H1 (cell line): ENCODE results near the gene TECPR2. TPM values are rescaled to one million over a fixed set of nuclear protein-coding genes. Genes with fewer than 3 reads are reported as not detected.

Experiments
- CTCF ChIA-PET: fragments of 300-600 bp; sonication (Branson Sonifier 250); formaldehyde crosslinking; loops from one replicate; lab custom pipeline; 2021; ENCODE audit not compliant: partially characterized antibody; lab: Charles Lee
- POLR2A ChIA-PET: fragments of 300-600 bp; sonication (Branson Sonifier 250); formaldehyde crosslinking; loops from one replicate; lab custom pipeline; 2021; ENCODE audit warnings: inconsistent platforms; ENCODE audit not compliant: partially characterized antibody; lab: Charles Lee
- DNase-seq, 2 experiments: peaks; one replicate each; pipeline versions ENCODE4 v3.0.0 to v3.0.0-alpha.2; 2010 to 2022; ENCODE audit warnings: low spot score in 2 of 2, low read depth in 1 of 2, mixed read lengths in 1 of 2
- FAIRE-seq: peaks from 2 replicates; lab custom pipeline; 2011; peaks lifted over from hg19 to GRCh38; lab: Jason Lieb, UNC
- H2AFZ ChIP-seq: 2 replicates; pipeline ENCODE4 v1.8.1; 2012; ENCODE audit warnings: low read length, inconsistent platforms
- H2AK5ac ChIP-seq: 2 replicates; pipeline ENCODE4 v1.6.1; 2013; ENCODE audit warnings: low read depth, low read length
- H2BK120ac ChIP-seq: replicated peaks from 2 replicates; pipeline ENCODE3; 2013; ENCODE audit warnings: low read depth, low read length, inconsistent platforms
- H2BK12ac ChIP-seq: 2 replicates; pipeline ENCODE4 v1.6.1; 2013; ENCODE audit warnings: low read depth, low read length
- H2BK15ac ChIP-seq: 2 replicates; pipeline ENCODE4 v1.6.1; 2013; ENCODE audit warnings: low read length
- H2BK20ac ChIP-seq: 2 replicates; pipeline ENCODE4 v1.6.1; 2013; ENCODE audit warnings: low read length
- H2BK5ac ChIP-seq: 2 replicates; pipeline ENCODE4 v1.6.1; 2013; ENCODE audit warnings: low read depth, low read length
- H3K14ac ChIP-seq: 2 replicates; pipeline ENCODE4 v1.6.1; 2013; ENCODE audit warnings: inconsistent platforms; ENCODE audit not compliant: insufficient read length
- H3K18ac ChIP-seq: 2 replicates; pipeline ENCODE4 v1.6.1; 2013; ENCODE audit warnings: low read length; ENCODE audit errors: extremely low read depth
- H3K23ac ChIP-seq: 2 replicates; pipeline ENCODE4 v1.6.1; 2013; ENCODE audit warnings: inconsistent platforms; ENCODE audit not compliant: insufficient read length
- H3K23me2 ChIP-seq: 2 replicates; pipeline ENCODE4 v1.6.1; 2013; ENCODE audit warnings: low read depth, low read length
- H3K27ac ChIP-seq: 2 replicates; pipeline ENCODE4 v1.6.1; 2011; ENCODE audit warnings: low read depth, low read length, inconsistent platforms
- H3K27me3 ChIP-seq, 4 experiments: replicated peaks in 1 of 4; 1 replicate in 1 of 4; 2 replicates in 3 of 4; pipeline versions ENCODE4 v1.6.1 to v1.8.1; 2011 to 2013; ENCODE audit warnings: low read length in 3 of 4, mild to moderate bottlenecking in 3 of 4, inconsistent platforms in 2 of 4, mixed read lengths in 2 of 4, moderate library complexity in 1 of 4; ENCODE audit not compliant: control insufficient read depth in 3 of 4, insufficient read depth in 3 of 4; ENCODE audit errors: extremely low read depth in 1 of 4
- H3K36me3 ChIP-seq, 4 experiments: 2 replicates each; pipeline versions ENCODE4 v1.6.1 to v1.8.1; 2011 to 2013; ENCODE audit warnings: mild to moderate bottlenecking in 4 of 4, low read length in 3 of 4, moderate library complexity in 2 of 4, control low read depth in 1 of 4, inconsistent platforms in 1 of 4; ENCODE audit not compliant: insufficient read depth in 4 of 4, control insufficient read depth in 2 of 4
- H3K4ac ChIP-seq: replicated peaks from 2 replicates; pipeline ENCODE3; 2013; ENCODE audit warnings: low read length, low read depth, mixed read lengths, inconsistent platforms; ENCODE audit not compliant: insufficient read length
- H3K4me1 ChIP-seq, 4 experiments: replicated peaks in 1 of 4; 1 replicate in 1 of 4; 2 replicates in 3 of 4; pipeline versions ENCODE4 v1.6.1 to v1.8.1; 2011 to 2013; ENCODE audit warnings: low read length in 3 of 4, inconsistent platforms in 2 of 4, mixed read lengths in 1 of 4; ENCODE audit not compliant: insufficient read depth in 4 of 4, control insufficient read depth in 3 of 4
- H3K4me2 ChIP-seq, 2 experiments: 2 replicates each; pipeline versions ENCODE4 v1.6.1 to v1.8.1; 2011 to 2013; ENCODE audit warnings: low read depth in 2 of 2, low read length in 2 of 2, control low read depth in 1 of 2, inconsistent platforms in 1 of 2, mild to moderate bottlenecking in 1 of 2; ENCODE audit not compliant: insufficient read depth in 1 of 2
- H3K4me3 ChIP-seq, 4 experiments: fragments of 200-600, 300-600 bp in 1 of 4; sonication (generic), shearing (Covaris generic), sonication (Bioruptor Twin) in 1 of 4; 2 replicates each; pipeline versions ENCODE4 v1.5.1 to v1.8.1; 2011 to 2016; ENCODE audit warnings: low read length in 4 of 4, low read depth in 3 of 4, control low read depth in 2 of 4, inconsistent platforms in 2 of 4, mild to moderate bottlenecking in 2 of 4, mixed read lengths in 1 of 4, moderate library complexity in 1 of 4; ENCODE audit not compliant: insufficient read depth in 2 of 4; ENCODE audit errors: extremely low read depth in 1 of 4
- H3K56ac ChIP-seq: replicated peaks from 2 replicates; pipeline ENCODE3; 2013; ENCODE audit warnings: low read depth, mild to moderate bottlenecking, mixed read lengths, low read length, inconsistent platforms; ENCODE audit not compliant: insufficient read length
- H3K79me1 ChIP-seq: 2 replicates; pipeline ENCODE4 v1.6.1; 2013; ENCODE audit warnings: low read depth, low read length, control low read depth
- H3K79me2 ChIP-seq, 2 experiments: 2 replicates each; pipeline versions ENCODE4 v1.6.1 to v1.8.1; 2012 to 2013; ENCODE audit warnings: low read length in 2 of 2, mild to moderate bottlenecking in 2 of 2, inconsistent platforms in 1 of 2; ENCODE audit not compliant: insufficient read depth in 2 of 2, control insufficient read depth in 1 of 2
- H3K9ac ChIP-seq, 4 experiments: replicated peaks in 1 of 4; 1 replicate in 1 of 4; 2 replicates in 3 of 4; pipeline versions ENCODE4 v1.6.1 to v1.8.1; 2011 to 2013; ENCODE audit warnings: low read depth in 3 of 4, low read length in 3 of 4, control low read depth in 2 of 4, mild to moderate bottlenecking in 2 of 4, moderate library complexity in 2 of 4, inconsistent platforms in 1 of 4; ENCODE audit errors: extremely low read depth in 1 of 4
- H3K9me3 ChIP-seq, 2 experiments: 2 replicates each; pipeline versions ENCODE4 v1.6.1 to v1.8.1; 2012 to 2013; ENCODE audit warnings: mild to moderate bottlenecking in 2 of 2, moderate library complexity in 2 of 2, control low read depth in 1 of 2, inconsistent platforms in 1 of 2, low read depth in 1 of 2, low read length in 1 of 2, mixed read lengths in 1 of 2; ENCODE audit not compliant: insufficient read depth in 2 of 2
- H4K20me1 ChIP-seq, 2 experiments: replicated peaks in 1 of 2; 2 replicates each; pipeline versions ENCODE3 to v1.8.1; 2011 to 2013; ENCODE audit warnings: inconsistent platforms in 2 of 2, low read length in 2 of 2, mild to moderate bottlenecking in 1 of 2; ENCODE audit not compliant: insufficient read depth in 2 of 2, control insufficient read depth in 1 of 2
- H4K5ac ChIP-seq: 2 replicates; pipeline ENCODE4 v1.6.1; 2013; ENCODE audit warnings: low read length, low read depth, mixed read lengths, inconsistent platforms; ENCODE audit not compliant: insufficient read length
- H4K8ac ChIP-seq: 2 replicates; pipeline ENCODE4 v1.8.0; 2013; ENCODE audit warnings: mild to moderate bottlenecking, moderate library complexity, low read length, inconsistent platforms; ENCODE audit not compliant: insufficient read depth; ENCODE audit errors: extremely low read depth
- H4K91ac ChIP-seq: replicated peaks from 2 replicates; pipeline ENCODE3; 2013; ENCODE audit warnings: low read length, mixed read lengths, inconsistent platforms; ENCODE audit not compliant: insufficient read length
- ATF3 ChIP-seq: IDR thresholded peaks from 2 replicates; pipeline ENCODE4 v1.6.1; 2011; ENCODE audit warnings: low read depth, mild to moderate bottlenecking, low read length; ENCODE audit not compliant: insufficient read depth
- CEBPB ChIP-seq: IDR thresholded peaks from 2 replicates; pipeline ENCODE4 v1.6.1; 2012; ENCODE audit warnings: low read depth, low read length
- GABPA ChIP-seq: IDR thresholded peaks from 2 replicates; pipeline ENCODE4 v1.6.1; 2011; ENCODE audit warnings: mild to moderate bottlenecking, low read length, moderate library complexity, borderline replicate concordance; ENCODE audit not compliant: insufficient read depth
- NANOG ChIP-seq: IDR thresholded peaks from 2 replicates; pipeline ENCODE4 v1.6.1; 2011; ENCODE audit warnings: low read length, low read depth, mild to moderate bottlenecking, inconsistent platforms; ENCODE audit not compliant: insufficient read depth, poor library complexity, severe bottlenecking
- RAD21 ChIP-seq, 2 experiments: IDR thresholded peaks in 1 of 2; conservative IDR thresholded peaks in 1 of 2; 2 replicates each; pipeline ENCODE4 v1.6.1; 2011; ENCODE audit warnings: low read depth in 2 of 2, low read length in 2 of 2, improper control_type of control experiment in 1 of 2, inconsistent platforms in 1 of 2, mild to moderate bottlenecking in 1 of 2, moderate library complexity in 1 of 2
- WGBS, 2 experiments: shearing (Covaris generic) in 1 of 2; methylation state at CpG; one replicate each; pipeline versions ENCODE4 v1.1.6 to v1.1.7; 2013 to 2015; ENCODE audit warnings: low lambda C conversion rate in 2 of 2, mixed read lengths in 2 of 2, inconsistent platforms in 1 of 2, low coverage in 1 of 2, missing lambda C conversion rate in 1 of 2; ENCODE audit not compliant: insufficient replicate concordance in 2 of 2, insufficient coverage in 1 of 2, insufficient read length in 1 of 2; ENCODE audit errors: extremely low coverage in 1 of 2, missing lambda C conversion rate in 1 of 2; 5-methylcytosine and 5-hydroxymethylcytosine counted together
- polyA plus RNA-seq, 7 experiments: library from polyadenylated mRNA; depleted of rRNA in 3 of 7; stranded (reverse) in 5 of 7; unstranded in 2 of 7; fragments of >200 nt in 5 of 7; fragments of 200-250 nt in 2 of 7; gene quantifications; 1 replicate in 5 of 7; 2 replicates in 1 of 7; 4 replicates in 1 of 7; pipeline versions ENCODE4 v1.2.1 to v1.2.3, GENCODE V29; 2011 to 2013; ENCODE audit warnings: missing spikeins in 2 of 7, mixed read lengths in 2 of 7
- total RNA-seq: library from RNA; stranded (reverse); fragmentation: NEBNext Ultra II Directional; extraction: Animal tissue kit (Norgen Biotek cat#: 25700); gene quantifications from 2 replicates; pipeline ENCODE4 v1.2.1, GENCODE V29; 2021

Gene TECPR2
- total and polyA plus RNA-seq, 2 of the 8 experiments (the other 6 are each of a cell fraction or from before 2014, with no cell fraction given), result 6.8 to 19.4 TPM

DNA sequence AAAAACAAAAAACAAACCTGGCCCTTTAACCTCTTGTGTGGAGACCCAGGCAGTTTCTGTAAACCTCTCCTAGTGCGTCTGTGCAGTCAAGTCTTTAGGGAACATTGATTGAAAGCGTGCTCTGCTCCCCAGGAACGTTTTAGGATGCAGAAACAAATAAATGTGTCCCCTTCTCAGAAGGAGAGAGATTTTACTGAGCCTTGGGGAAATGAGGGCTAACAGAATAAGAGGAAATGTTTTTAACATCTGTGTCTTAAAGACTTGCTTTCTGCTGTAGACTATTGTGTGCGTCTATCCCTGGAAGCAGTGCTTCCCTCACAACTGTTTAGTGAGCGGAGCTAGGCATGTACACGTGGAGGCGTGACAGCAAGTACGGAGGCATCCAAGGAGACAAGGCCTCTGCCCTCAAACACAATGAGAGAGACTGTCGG lies 54.3 kb downstream of the TECPR2 start:
- Histone ChIP-seq H3K79me2 (no peaks in the 10 kb centered on the region), H2BK5ac (peak overlapping the region; percentile 12), H3K4me3 (no peak overlapping the region), H2BK20ac (no peak overlapping the region), H3K27ac (no peak overlapping the region), H3K4me1 (peaks cover 2 to 7% (median 4%) of the 10 kb centered on the region in 4 experiments; a peak in 6 of 7 replicates), H3K36me3 (no peaks in the 10 kb centered on the region; a peak in 1 of 8 replicates), H4K20me1 (no peaks in the 10 kb centered on the region), H3K4ac (no peak overlapping the region), H2BK15ac (no peak overlapping the region), H2BK12ac (no peak overlapping the region), H3K18ac (no peak overlapping the region), H3K14ac (no peak overlapping the region), H3K27me3 (no peaks in the 10 kb centered on the region), H2BK120ac (no peak overlapping the region), H3K79me1 (no peaks in the 10 kb centered on the region), H3K9me3 (no peaks in the 10 kb centered on the region), H4K5ac (no peak overlapping the region), H4K91ac (peak overlapping the region; percentile 1), H2AK5ac (peak overlapping the region; percentile 5; the same call in 1 of the 2 replicates), H3K9ac (no peak overlapping the region), H3K56ac (no peak overlapping the region), H4K8ac (0 out of 2 replicates have a peak overlapping the region, but pooled peaks have one; percentile 0), H3K23ac (no peak overlapping the region), H3K4me2 (no peak overlapping the region), H2AFZ (no peak overlapping the region), H3K23me2 (no peaks in the 10 kb centered on the region)
- no peak for DNase-seq
- no peak for FAIRE-seq
- TF ChIP-seq RAD21 (IDR thresholded peaks at IDR 0.05 in 1 of 2, conservative IDR thresholded peaks at IDR 0.05 in 1 of 2; ENCODE audit: low read depth in 2 of 2, low read length in 2 of 2) (no peak), CEBPB (no peak), GABPA (no peak), ATF3 (no peak), NANOG (no peak)
- POLR2A ChIA-PET, result no interaction called here
- CTCF ChIA-PET, result no interaction called here
- 93% methylated on average over 9 of the region's 9 CpGs; no CpG with 5 or more reads in 1 of the 2 experiments for WGBS, 2 experiments
